Activated CD4-positive, alpha-beta memory T cell treated with anti-CD3 and anti-CD28 coated beads, Interleukin-2, amount 10 ng/mL, durations not matched to agents 7 days and 5 days (primary cell): ENCODE data around the gene DPM2. TPM values are rescaled to one million over a fixed set of nuclear protein-coding genes. Genes with fewer than 3 reads are reported as not detected.

Experiments used
- CTCF ChIA-PET: fragments of 350-600 bp; sonication (Branson Sonifier 250); formaldehyde crosslinking; loops from one replicate; lab custom pipeline; 2021; ENCODE audit warnings: antibody characterized with exemption, inconsistent platforms; lab: Charles Lee
- POLR2A ChIA-PET: fragments of 350-600 bp; sonication (Branson Sonifier 250); formaldehyde crosslinking; loops from one replicate; lab custom pipeline; 2021; ENCODE audit warnings: antibody characterized with exemption; lab: Charles Lee
- DNase-seq: peaks from one replicate; pipeline ENCODE4 v3.0.0-alpha.2; 2020
- H3K27ac Mint-ChIP-seq: one replicate; pipeline ENCODE4 v1.8.0; 2021; ENCODE audit warnings: mild to moderate bottlenecking, mixed read lengths
- H3K27me3 Mint-ChIP-seq: one replicate; pipeline ENCODE4 v1.8.0; 2021; ENCODE audit warnings: mixed read lengths
- H3K36me3 Mint-ChIP-seq: one replicate; pipeline ENCODE4 v1.8.0; 2021; ENCODE audit warnings: low read depth, mixed read lengths
- H3K4me1 Mint-ChIP-seq: one replicate; pipeline ENCODE4 v1.8.0; 2021; ENCODE audit warnings: mixed read lengths
- H3K4me3 Mint-ChIP-seq: one replicate; pipeline ENCODE4 v1.8.0; 2021; ENCODE audit warnings: mild to moderate bottlenecking, mixed read lengths
- H3K9me3 Mint-ChIP-seq: one replicate; pipeline ENCODE4 v1.8.0; 2021; ENCODE audit warnings: mixed read lengths
- total RNA-seq, 2 experiments: library from RNA; stranded (reverse); gene quantifications; one replicate each; pipeline ENCODE4 v1.2.3, GENCODE V29; 2021

DPM2 gene
- total RNA-seq, 2 experiments from 2014 or later, result 48.2 TPM

DNA sequence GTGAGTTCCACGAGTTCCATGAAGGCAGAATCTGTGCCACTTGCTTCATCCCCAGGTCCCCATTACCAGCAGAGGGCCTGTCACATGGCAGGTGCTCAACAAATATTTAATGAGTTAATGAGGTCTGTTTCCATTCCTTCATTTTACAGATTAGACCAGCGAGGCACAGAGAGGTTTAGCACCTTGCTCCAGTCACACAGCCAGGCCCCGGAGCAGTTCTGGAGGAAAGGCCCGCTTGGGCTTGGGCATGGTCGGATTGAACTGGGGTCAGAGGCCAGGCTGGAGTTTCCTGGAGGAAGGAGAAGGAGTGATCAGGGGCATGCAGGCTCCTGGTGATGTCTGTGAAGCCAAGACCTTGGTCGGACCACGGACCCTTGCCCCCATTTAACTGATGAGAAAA lies 16.9 kb downstream of the DPM2 start:
- H3K4me1 Mint-ChIP-seq, result peaks cover 49% of the 10 kb centered on the region
- peaks cover 22% of the 10 kb centered on the region for H3K27me3 Mint-ChIP-seq
- DNase-seq, result no peak
- no peaks in the 10 kb centered on the region for H3K36me3 Mint-ChIP-seq
- CTCF ChIA-PET, result interaction anchor here (0.5 to 4.7 kb wide), 43 partner anchors 8 to 706 kb away, joined by 3 to 48 read pairs (median 5); partner anchors contain the start of genes CDK9, DPM2, FPGS and PIP5KL1
- H3K27ac Mint-ChIP-seq, result no peak overlapping the region
- H3K9me3 Mint-ChIP-seq, result no peaks in the 10 kb centered on the region
- H3K4me3 Mint-ChIP-seq, result no peak overlapping the region
- POLR2A ChIA-PET, result interaction anchor here (0.8 to 2.4 kb wide), 7 partner anchors 15 to 186 kb away, joined by 3 to 12 read pairs (median 4); partner anchors contain the start of genes DPM2, SLC25A25 and TOR2A

DNA sequence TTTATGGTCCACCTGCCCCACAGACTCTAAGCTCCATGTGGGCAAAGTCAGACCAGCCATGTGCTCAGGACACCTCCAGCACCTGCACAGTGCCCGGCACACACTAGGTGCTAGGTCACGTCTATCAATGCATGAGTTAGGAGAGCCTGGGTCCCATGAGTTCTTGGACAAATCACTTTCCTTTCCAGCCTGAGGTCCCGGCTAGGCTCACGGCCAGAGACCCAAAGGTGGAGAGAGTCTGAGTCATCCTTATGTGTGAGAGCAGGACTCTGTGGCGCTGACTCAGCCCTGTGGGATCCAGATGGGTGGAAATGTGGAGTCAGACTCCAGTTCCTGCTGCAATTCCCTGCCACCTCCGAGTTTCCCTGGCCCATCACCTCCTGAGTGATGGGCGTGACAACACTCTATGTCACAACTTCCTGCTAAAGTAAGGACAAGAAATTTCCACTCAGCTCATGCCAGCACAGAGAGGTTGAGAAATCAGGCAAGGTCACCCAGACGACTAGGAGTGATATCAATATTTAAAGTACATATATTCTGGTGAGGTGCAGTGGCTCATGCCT lies 18.3 kb downstream of the DPM2 start:
- no peak for DNase-seq
- ChIA-PET CTCF (interaction anchor here (1.1 to 4.7 kb wide), 5 partner anchors 10 to 185 kb away, joined by 3 to 48 read pairs (median 7); partner anchors contain the start of gene TOR2A), POLR2A (interaction anchor here (0.7 to 5.3 kb wide), 4 partner anchors 14 to 149 kb away, joined by 3 to 69 read pairs (median 3); partner anchors contain the start of genes CDK9 and SLC25A25)
- Mint-ChIP-seq H3K27ac (no peak overlapping the region), H3K9me3 (no peaks in the 10 kb centered on the region), H3K4me3 (no peak overlapping the region), H3K27me3 (peaks cover 13% of the 10 kb centered on the region), H3K36me3 (no peaks in the 10 kb centered on the region), H3K4me1 (peaks cover 56% of the 10 kb centered on the region)

GRCh38 chr9:127918183-127919107 lies 19.2 kb downstream of the DPM2 start:
- H3K36me3 Mint-ChIP-seq, result peaks cover 6% of the 10 kb centered on the region
- H3K27me3 Mint-ChIP-seq, result peaks cover 8% of the 10 kb centered on the region
- no peaks in the 10 kb centered on the region for H3K9me3 Mint-ChIP-seq
- peaks cover 59% of the 10 kb centered on the region for H3K4me1 Mint-ChIP-seq
- no peak overlapping the region for H3K27ac Mint-ChIP-seq
- ChIA-PET CTCF (interaction anchor here (1.4 to 4.7 kb wide), 5 partner anchors 14 to 184 kb away, joined by 3 to 48 read pairs (median 9); partner anchors contain the start of gene TOR2A), POLR2A (interaction anchor here (0.6 to 5.3 kb wide), 2 partner anchors 14 to 299 kb away, joined by 3 to 69 read pairs; no protein-coding TSS in a partner anchor)
- DNase-seq, result no peak
- no peak overlapping the region for H3K4me3 Mint-ChIP-seq

DNA sequence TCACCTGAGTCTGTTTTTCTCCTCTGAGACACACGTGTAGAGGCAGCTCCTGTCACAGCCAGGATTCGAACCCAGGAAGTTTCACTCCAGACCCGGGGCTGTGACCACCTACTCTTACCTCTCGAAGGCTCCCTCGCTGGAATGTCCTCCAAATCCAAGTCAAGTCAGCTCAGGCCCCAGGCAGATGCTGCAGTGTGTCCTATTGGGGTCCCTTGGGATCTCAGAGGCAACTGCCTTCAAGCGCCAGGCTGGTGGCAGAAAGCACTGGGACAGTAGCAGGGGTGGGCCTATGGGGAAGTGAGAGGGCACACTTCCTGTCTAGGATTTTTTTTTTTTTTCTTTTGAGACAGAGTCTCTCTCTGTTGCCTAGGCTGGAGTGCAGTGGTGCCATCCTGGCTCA lies 20.1 kb downstream of the DPM2 start:
- peaks cover 64% of the 10 kb centered on the region for H3K4me1 Mint-ChIP-seq
- peaks cover 11% of the 10 kb centered on the region for H3K36me3 Mint-ChIP-seq
- H3K27ac Mint-ChIP-seq, result no peak overlapping the region
- no peak for DNase-seq
- no peak overlapping the region for H3K4me3 Mint-ChIP-seq
- no peaks in the 10 kb centered on the region for H3K9me3 Mint-ChIP-seq
- ChIA-PET CTCF (interaction anchor here (0.8 to 3.1 kb wide), 7 partner anchors 11 to 211 kb away, joined by 3 to 25 read pairs (median 3); partner anchors contain the start of gene TOR2A), POLR2A (interaction anchor here (1.0 to 5.3 kb wide), 3 partner anchors 13 to 115 kb away, joined by 3 to 69 read pairs (median 4); no protein-coding TSS in a partner anchor)
- peaks cover 3% of the 10 kb centered on the region for H3K27me3 Mint-ChIP-seq

- H3K4me1 Mint-ChIP-seq, result peaks cover 65% of the 10 kb centered on the region
- peak; percentile 96 for DNase-seq
- H3K9me3 Mint-ChIP-seq, result no peaks in the 10 kb centered on the region
- H3K36me3 Mint-ChIP-seq, result peaks cover 17% of the 10 kb centered on the region
- H3K27me3 Mint-ChIP-seq, result peaks cover under 1% of the 10 kb centered on the region
- peak within 1 kb of the TSS; percentile 72 for H3K4me3 Mint-ChIP-seq
- POLR2A ChIA-PET, result interaction anchor here (0.8 to 5.3 kb wide), 8 partner anchors 12 to 131 kb away, joined by 3 to 69 read pairs (median 6); partner anchors contain the start of genes CDK9, PIP5KL1 and ST6GALNAC6
- peak within 1 kb of the TSS; percentile 65 for H3K27ac Mint-ChIP-seq
- CTCF ChIA-PET, result interaction anchor here (0.8 to 3.1 kb wide), 10 partner anchors 12 to 212 kb away, joined by 3 to 25 read pairs (median 3); partner anchors contain the start of gene TOR2A
Measured at GRCh38 chr9:127916720-127917581, 20.7 kb downstream of the DPM2 start, which contains the start of gene ST6GALNAC4. Gene ST6GALNAC4 (minus strand): TSS chr9:127917041. CDS start chr9:127916419, 622 bp downstream.

DNA sequence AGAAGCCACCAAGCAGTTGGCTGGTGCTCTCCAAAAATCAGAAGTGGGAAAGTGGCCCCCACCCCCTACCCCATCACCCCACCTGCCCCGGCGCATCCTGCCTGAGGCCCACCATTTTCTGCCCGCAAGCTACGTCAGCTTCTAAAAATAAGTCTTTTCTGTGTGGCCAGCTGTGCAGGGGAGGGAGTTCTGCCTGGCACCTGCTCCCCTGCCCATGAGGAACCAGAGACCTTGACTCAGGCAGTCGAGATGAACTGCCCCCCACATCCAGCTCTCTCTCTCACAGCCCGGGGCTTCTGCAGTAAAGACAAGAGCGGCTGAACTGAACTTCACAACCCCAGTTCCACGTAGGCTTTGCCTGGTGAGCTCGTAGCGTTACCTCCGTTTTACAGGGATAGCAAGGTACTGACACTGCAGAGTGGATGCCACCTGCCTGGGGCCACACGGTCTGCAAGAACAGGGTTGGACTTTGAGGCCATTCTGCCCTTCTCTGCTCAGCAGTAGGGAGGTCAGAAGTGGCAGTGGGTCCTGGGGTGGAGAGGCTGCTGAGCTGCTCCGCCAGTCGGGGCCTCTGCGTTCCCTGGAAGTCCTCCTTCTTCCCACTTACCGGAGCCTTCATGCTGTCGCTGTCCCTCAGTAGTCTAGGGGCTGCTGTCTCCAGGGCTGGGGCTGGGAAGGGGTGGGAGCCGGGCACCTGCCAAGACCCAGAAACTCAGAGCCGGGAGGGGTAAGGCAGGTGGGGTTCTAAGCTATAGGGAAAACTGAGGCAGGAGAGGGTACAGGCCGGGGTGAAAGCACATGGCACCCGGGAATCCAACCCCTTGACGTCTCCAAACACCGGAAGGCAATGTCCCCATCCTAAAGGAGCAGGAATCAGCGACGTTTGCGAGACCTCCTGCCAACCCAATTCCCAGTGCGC lies 21.6 kb downstream of the DPM2 start:
- Mint-ChIP-seq H3K9me3 (no peaks in the 10 kb centered on the region), H3K27ac (peak overlapping the region; percentile 65), H3K4me1 (peaks cover 66% of the 10 kb centered on the region), H3K36me3 (peaks cover 23% of the 10 kb centered on the region), H3K27me3 (no peaks in the 10 kb centered on the region), H3K4me3 (peak overlapping the region; percentile 72)
- POLR2A ChIA-PET, result interaction anchor here (0.7 to 5.3 kb wide), 11 partner anchors 11 to 465 kb away, joined by 3 to 69 read pairs (median 3); partner anchors contain the start of genes CDK9, PIP5KL1 and ST6GALNAC6
- CTCF ChIA-PET, result interaction anchor here (0.8 to 3.1 kb wide), 8 partner anchors 10 to 202 kb away, joined by 3 to 25 read pairs (median 3); partner anchors contain the start of gene TOR2A
- no peak for DNase-seq

- DNase-seq, result no peak
- Mint-ChIP-seq H3K4me1 (peaks cover 69% of the 10 kb centered on the region), H3K4me3 (peak overlapping the region; percentile 72), H3K36me3 (peaks cover 26% of the 10 kb centered on the region), H3K27ac (peak overlapping the region; percentile 61), H3K27me3 (no peaks in the 10 kb centered on the region), H3K9me3 (no peaks in the 10 kb centered on the region)
- POLR2A ChIA-PET, result interaction anchor here (0.7 to 5.3 kb wide), 8 partner anchors 10 to 465 kb away, joined by 3 to 69 read pairs (median 5); partner anchors contain the start of genes CDK9, PIP5KL1 and ST6GALNAC6
- CTCF ChIA-PET, result interaction anchor here (1.5 to 3.1 kb wide), 2 partner anchors 9 to 181 kb away, joined by 3 to 25 read pairs; partner anchors contain the start of gene TOR2A
Measured at GRCh38 chr9:127915325-127915752, 22.3 kb downstream of the DPM2 start.

DNA sequence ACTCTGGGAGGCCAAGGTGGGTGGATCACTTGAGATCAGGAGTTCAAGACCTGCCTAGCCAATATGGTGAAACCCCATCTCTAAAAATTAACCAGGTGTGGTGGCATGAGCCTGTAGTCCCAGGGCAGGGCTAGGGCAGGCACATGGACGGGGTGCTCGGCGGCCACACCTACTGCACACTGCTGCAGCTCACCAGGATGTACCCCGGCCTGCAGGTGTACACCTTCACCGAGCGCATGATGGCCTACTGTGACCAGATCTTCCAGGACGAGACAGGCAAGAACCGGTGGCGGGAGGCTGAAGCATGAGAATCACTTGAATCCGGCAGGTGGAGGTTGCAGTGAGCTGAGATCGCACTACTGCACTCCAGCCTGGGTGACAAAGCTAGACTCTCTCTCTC lies 24.0 kb downstream of the DPM2 start:
- CTCF ChIA-PET, result interaction anchor here (1.1 to 1.4 kb wide), 2 partner anchors 8 to 179 kb away, joined by 5 to 6 read pairs; partner anchors contain the start of gene TOR2A
- H3K27me3 Mint-ChIP-seq, result no peaks in the 10 kb centered on the region
- H3K4me3 Mint-ChIP-seq, result no peak overlapping the region

DNA sequence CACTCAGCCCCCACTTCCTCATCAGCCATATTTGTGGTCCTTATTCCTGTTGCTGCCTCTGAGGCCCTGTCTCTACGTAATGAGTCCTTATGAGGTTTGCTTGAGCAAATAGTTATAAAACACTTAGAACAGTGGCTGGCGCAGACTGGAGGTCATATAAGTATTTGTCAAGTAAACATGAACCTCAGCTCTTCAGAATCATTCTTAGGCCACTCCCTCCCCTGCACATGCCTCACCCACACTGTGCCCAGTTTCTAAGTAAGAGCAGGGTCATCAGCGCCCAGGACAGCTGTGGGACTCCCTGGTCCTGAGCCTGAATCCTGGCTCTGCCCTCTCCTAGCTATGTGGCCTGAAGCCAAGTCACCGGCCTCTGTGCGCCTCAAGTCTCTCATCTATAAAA lies 24.8 kb downstream of the DPM2 start:
- Mint-ChIP-seq H3K4me3 (no peak overlapping the region), H3K27me3 (no peaks in the 10 kb centered on the region), H3K36me3 (peaks cover 26% of the 10 kb centered on the region), H3K27ac (peak overlapping the region; percentile 59), H3K4me1 (peaks cover 52% of the 10 kb centered on the region), H3K9me3 (no peaks in the 10 kb centered on the region)
- ChIA-PET CTCF (interaction anchor here (0.7 to 1.4 kb wide), 3 partner anchors 9 to 178 kb away, joined by 3 to 6 read pairs (median 5); partner anchors contain the start of genes CDK9 and TOR2A), POLR2A (interaction anchor here (0.9 to 1.3 kb wide), 2 partner anchors 110 to 142 kb away, joined by 3 read pairs; partner anchors contain the start of gene FPGS)
- DNase-seq, result no peak

More for the DNA sequence above, 24.0 kb downstream of the DPM2 start:
- H3K36me3 Mint-ChIP-seq, result peaks cover 26% of the 10 kb centered on the region
- POLR2A ChIA-PET, result interaction anchor here (1.1 kb wide), 1 partner anchor 51 kb away, joined by 4 read pairs; no protein-coding TSS in a partner anchor
- H3K4me1 Mint-ChIP-seq, result peaks cover 60% of the 10 kb centered on the region
- peak overlapping the region; percentile 26 for H3K27ac Mint-ChIP-seq
- DNase-seq, result no peak
- H3K9me3 Mint-ChIP-seq, result no peaks in the 10 kb centered on the region

DNA sequence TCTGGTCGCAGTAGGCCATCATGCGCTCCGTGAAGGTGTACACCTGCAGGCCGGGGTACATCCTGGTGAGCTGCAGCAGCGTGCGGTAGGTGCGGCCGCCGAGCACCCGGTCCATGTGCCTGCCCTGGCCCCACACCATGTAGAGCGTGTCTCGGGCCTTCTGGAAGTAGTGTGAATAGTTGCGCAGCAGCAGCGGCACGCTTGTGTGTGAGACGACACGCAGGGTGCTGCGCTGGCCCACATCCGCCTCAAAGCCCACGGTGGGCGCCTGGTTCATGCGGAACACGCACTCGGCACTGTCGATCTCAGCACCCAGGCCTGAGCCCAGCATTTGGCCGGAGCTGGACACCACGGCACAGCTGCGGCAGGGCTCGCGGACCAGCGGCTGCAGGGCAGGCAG lies 25.4 kb downstream of the DPM2 start:
- H3K4me3 Mint-ChIP-seq, result no peak overlapping the region
- DNase-seq, result no peak
- peaks cover 49% of the 10 kb centered on the region for H3K4me1 Mint-ChIP-seq
- no peaks in the 10 kb centered on the region for H3K9me3 Mint-ChIP-seq
- H3K36me3 Mint-ChIP-seq, result peaks cover 26% of the 10 kb centered on the region
- H3K27ac Mint-ChIP-seq, result peak overlapping the region; percentile 97
- H3K27me3 Mint-ChIP-seq, result no peaks in the 10 kb centered on the region
- ChIA-PET CTCF (interaction anchor here (1.1 to 1.4 kb wide), 2 partner anchors 9 to 178 kb away, joined by 5 to 6 read pairs; partner anchors contain the start of gene TOR2A), POLR2A (interaction anchor here (0.9 to 1.3 kb wide), 2 partner anchors 109 to 142 kb away, joined by 3 read pairs; partner anchors contain the start of gene FPGS)
